ENCODE measurements around the gene TPT1. TPM values are rescaled to one million over a fixed set of nuclear protein-coding genes. Genes with fewer than 3 reads are reported as not detected.
"Not testable (repeated sequence)": the region's sequence is repeated elsewhere in the genome, so short reads cannot be mapped to it uniquely, and the experiment has no call there.

TPT1 gene
- total and polyA plus RNA-seq, 3 donors from 2014 or later, result 789 to 2,831 (median 1,272) TPM

GRCh38 chr13:45385320-45385719 lies 44.3 kb upstream of the TPT1 start:
- H3K27me3 ChIP-seq, result no peaks in the 10 kb centered on the region
- TF ChIP-seq CTCF (IDR thresholded peaks at IDR 0.05) (no peak), POLR2A (IDR thresholded peaks at IDR 0.05) (no peak)
- no peak overlapping the region for H3K4me3 ChIP-seq
- intact Hi-C loops (cut with DNase I; ENCODE audit: low total_unique reads), result no loop called here
- H3K27ac ChIP-seq, result no peak overlapping the region
- H3K4me1 ChIP-seq, result no peaks in the 10 kb centered on the region
- no peak for DNase-seq
- H3K9me3 ChIP-seq, result no peaks in the 10 kb centered on the region
- H3K36me3 ChIP-seq (ENCODE audit: low read depth, missing control alignments), result no peaks in the 10 kb centered on the region
- 90 to 98% methylated on average over 3 to 5 of the region's 5 CpGs for WGBS, 2 donors

GRCh38 chr13:45384474-45385174 lies 43.6 kb upstream of the TPT1 start:
- DNase-seq, result no peak
- WGBS, 2 donors, result 85 to 94% methylated on average over 4 of the region's 4 CpGs
- TF ChIP-seq CTCF (IDR thresholded peaks at IDR 0.05), result no peak
- no peak for TF ChIP-seq POLR2A (IDR thresholded peaks at IDR 0.05)

GRCh38 chr13:45382739-45383138 lies 41.8 kb upstream of the TPT1 start:
- intact Hi-C loops (cut with DNase I; ENCODE audit: low total_unique reads); H3K27ac ChIP-seq; H3K4me3 ChIP-seq; H3K27me3 ChIP-seq; H3K4me1 ChIP-seq; DNase-seq; H3K9me3 ChIP-seq; H3K36me3 ChIP-seq (ENCODE audit: low read depth, missing control alignments): not testable (repeated sequence)
- WGBS, 2 donors, result 57 to 75% methylated on average over 4 to 8 of the region's 8 CpGs

More at GRCh38 chr13:45384474-45385174, 43.6 kb upstream of the TPT1 start:
- no peaks in the 10 kb centered on the region for H3K36me3 ChIP-seq (ENCODE audit: low read depth, missing control alignments)
- H3K4me3 ChIP-seq, result no peak overlapping the region
- H3K27me3 ChIP-seq, result no peaks in the 10 kb centered on the region
- no peaks in the 10 kb centered on the region for H3K9me3 ChIP-seq
- H3K27ac ChIP-seq, result no peak overlapping the region
- intact Hi-C loops (cut with DNase I; ENCODE audit: low total_unique reads), result no loop called here
- no peaks in the 10 kb centered on the region for H3K4me1 ChIP-seq

GRCh38 chr13:45381196-45381595 lies 40.2 kb upstream of the TPT1 start:
- H3K4me1 ChIP-seq, result no peaks in the 10 kb centered on the region
- WGBS, 2 donors, result 60% methylated on average over 1 of the region's 12 CpGs; no CpG with 5 or more reads in 1 of the 2 donors
- H3K27ac ChIP-seq, result no peak overlapping the region
- no peaks in the 10 kb centered on the region for H3K27me3 ChIP-seq
- intact Hi-C loops (cut with DNase I; ENCODE audit: low total_unique reads), result no loop called here
- H3K4me3 ChIP-seq, result no peak overlapping the region
- H3K9me3 ChIP-seq, result no peaks in the 10 kb centered on the region
- TF ChIP-seq CTCF (IDR thresholded peaks at IDR 0.05) (no peak), POLR2A (IDR thresholded peaks at IDR 0.05) (no peak)
- H3K36me3 ChIP-seq (ENCODE audit: low read depth, missing control alignments), result no peaks in the 10 kb centered on the region
- no peak for DNase-seq

GRCh38 chr13:45380708-45381107 lies 39.7 kb upstream of the TPT1 start:
- WGBS, 2 donors, result 74 to 75% methylated on average over 4 to 7 of the region's 8 CpGs
- H3K4me3 ChIP-seq; intact Hi-C loops (cut with DNase I; ENCODE audit: low total_unique reads): not testable (repeated sequence)

GRCh38 chr13:45379516-45379915 lies 38.5 kb upstream of the TPT1 start:
- H3K9me3 ChIP-seq; H3K4me3 ChIP-seq; H3K27ac ChIP-seq; H3K27me3 ChIP-seq; intact Hi-C loops (cut with DNase I; ENCODE audit: low total_unique reads); DNase-seq; H3K4me1 ChIP-seq; H3K36me3 ChIP-seq (ENCODE audit: low read depth, missing control alignments): not testable (repeated sequence)
- 92 to 94% methylated on average over 7 to 10 of the region's 10 CpGs for WGBS, 2 donors

More at GRCh38 chr13:45380708-45381107, 39.7 kb upstream of the TPT1 start:
- not testable (repeated sequence) for H3K9me3 ChIP-seq; H3K27me3 ChIP-seq; H3K4me1 ChIP-seq; DNase-seq; H3K36me3 ChIP-seq (ENCODE audit: low read depth, missing control alignments); H3K27ac ChIP-seq

GRCh38 chr13:45378786-45379185 lies 37.8 kb upstream of the TPT1 start:
- H3K4me1 ChIP-seq; H3K4me3 ChIP-seq; DNase-seq; H3K27me3 ChIP-seq; intact Hi-C loops (cut with DNase I; ENCODE audit: low total_unique reads); H3K9me3 ChIP-seq; H3K27ac ChIP-seq; H3K36me3 ChIP-seq (ENCODE audit: low read depth, missing control alignments): not testable (repeated sequence)
- WGBS, 2 donors, result 96% methylated on average over 8 of the region's 8 CpGs

GRCh38 chr13:45377314-45377713 lies 36.3 kb upstream of the TPT1 start:
- DNase-seq; H3K4me3 ChIP-seq; H3K4me1 ChIP-seq; H3K27me3 ChIP-seq; intact Hi-C loops (cut with DNase I; ENCODE audit: low total_unique reads); H3K27ac ChIP-seq; H3K36me3 ChIP-seq (ENCODE audit: low read depth, missing control alignments); H3K9me3 ChIP-seq: not testable (repeated sequence)
- WGBS, 2 donors, result 86% methylated on average over 8 of the region's 12 CpGs; no CpG with 5 or more reads in 1 of the 2 donors

GRCh38 chr13:45376651-45377050 lies 35.7 kb upstream of the TPT1 start:
- DNase-seq; intact Hi-C loops (cut with DNase I; ENCODE audit: low total_unique reads); H3K4me1 ChIP-seq; H3K4me3 ChIP-seq; H3K27ac ChIP-seq; H3K36me3 ChIP-seq (ENCODE audit: low read depth, missing control alignments); H3K9me3 ChIP-seq; H3K27me3 ChIP-seq: not testable (repeated sequence)
- WGBS, 2 donors, result 90 to 94% methylated on average over 8 of the region's 8 CpGs

All from testis (tissue), 3 donors.